HG03571 (cell line): ENCODE data around the gene KIF4B.
"Not testable (repeated sequence)": the region's sequence is repeated elsewhere in the genome, so short reads cannot be mapped to it uniquely, and the experiment has no call there.

Experiments used
- ATAC-seq: cut with Tn5 transposase; IDR thresholded peaks from one replicate; pipeline ENCODE4 v1.9.1; 2021; ENCODE audit not compliant: unreplicated experiment

The KIF4B gene

DNA sequence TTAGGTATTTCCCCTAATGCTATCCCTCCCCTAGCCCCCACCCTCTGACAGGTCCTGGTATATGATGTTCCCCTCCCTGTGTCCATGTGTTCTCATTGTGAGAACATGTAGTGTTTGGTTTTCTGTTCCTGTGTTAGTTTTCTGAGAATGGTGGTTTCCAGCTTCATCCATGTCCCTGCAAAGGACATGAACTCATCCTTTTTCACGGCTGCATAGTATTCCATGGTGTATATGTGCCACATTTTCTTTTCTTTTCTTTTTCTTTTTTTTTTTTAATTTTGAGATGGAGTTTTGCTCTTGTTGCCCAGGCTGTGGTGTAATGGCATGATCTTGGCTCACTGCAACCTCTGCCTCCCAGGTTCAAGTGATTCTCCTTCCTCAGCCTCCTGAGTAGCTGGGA lies 7.3 kb upstream of the KIF4B start:
- not testable (repeated sequence) for ATAC-seq

DNA sequence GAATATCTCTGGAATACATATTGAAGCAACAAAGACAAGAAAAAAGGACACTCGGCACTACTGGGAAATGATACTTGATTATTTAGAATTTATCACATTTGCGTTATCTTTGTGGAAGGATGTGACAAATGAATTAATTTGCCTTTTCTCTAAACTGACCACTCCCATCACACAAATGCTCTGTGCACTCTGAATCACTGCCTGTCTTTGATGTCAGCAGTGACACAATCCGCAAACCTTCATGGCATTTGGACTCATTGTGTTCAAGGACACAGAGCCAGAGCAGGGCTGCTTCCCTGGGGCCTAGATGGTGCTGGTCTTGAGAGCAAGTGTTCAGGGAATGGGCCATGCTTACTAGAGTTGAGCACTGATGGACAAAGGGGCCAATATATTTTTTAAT lies 4.9 kb upstream of the KIF4B start:
- no peak for ATAC-seq

DNA sequence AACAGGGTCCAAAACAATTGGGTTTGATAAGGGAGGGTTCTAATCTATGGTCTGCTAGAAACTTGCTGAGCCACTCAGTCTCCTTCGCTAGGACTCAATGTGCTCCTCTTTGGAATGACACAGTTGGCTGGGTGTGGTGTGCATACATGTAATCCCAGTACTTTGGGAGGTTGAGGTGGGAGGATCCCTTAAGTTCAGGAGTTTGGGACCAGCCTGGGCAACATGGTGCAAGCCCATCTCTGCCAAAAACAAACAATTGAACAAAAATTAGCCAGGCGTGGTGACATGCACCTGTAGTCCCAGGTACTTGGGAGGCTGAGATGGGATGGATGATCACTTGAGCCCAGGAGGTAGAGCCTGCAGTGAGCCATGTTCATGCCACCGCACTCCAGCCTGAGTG lies 2.7 kb upstream of the KIF4B start:
- no peak for ATAC-seq

DNA sequence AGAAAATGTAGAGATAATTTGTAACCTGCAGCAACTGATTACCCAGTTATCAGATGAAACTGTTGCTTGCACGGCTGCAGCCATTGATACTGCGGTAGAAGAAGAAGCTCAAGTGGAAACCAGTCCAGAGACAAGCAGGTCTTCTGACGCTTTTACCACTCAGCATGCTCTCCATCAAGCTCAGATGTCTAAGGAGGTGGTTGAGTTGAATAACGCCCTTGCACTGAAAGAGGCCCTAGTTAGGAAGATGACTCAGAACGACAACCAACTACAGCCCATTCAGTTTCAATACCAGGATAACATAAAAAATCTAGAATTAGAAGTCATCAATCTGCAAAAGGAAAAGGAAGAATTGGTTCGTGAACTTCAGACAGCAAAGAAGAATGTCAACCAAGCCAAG lies 1.7 kb downstream of the KIF4B start:
- no peak for ATAC-seq

- peak; percentile 92 for ATAC-seq
Measured at GRCh38 chr5:155017610-155018009, 4.1 kb downstream of the KIF4B start.

DNA sequence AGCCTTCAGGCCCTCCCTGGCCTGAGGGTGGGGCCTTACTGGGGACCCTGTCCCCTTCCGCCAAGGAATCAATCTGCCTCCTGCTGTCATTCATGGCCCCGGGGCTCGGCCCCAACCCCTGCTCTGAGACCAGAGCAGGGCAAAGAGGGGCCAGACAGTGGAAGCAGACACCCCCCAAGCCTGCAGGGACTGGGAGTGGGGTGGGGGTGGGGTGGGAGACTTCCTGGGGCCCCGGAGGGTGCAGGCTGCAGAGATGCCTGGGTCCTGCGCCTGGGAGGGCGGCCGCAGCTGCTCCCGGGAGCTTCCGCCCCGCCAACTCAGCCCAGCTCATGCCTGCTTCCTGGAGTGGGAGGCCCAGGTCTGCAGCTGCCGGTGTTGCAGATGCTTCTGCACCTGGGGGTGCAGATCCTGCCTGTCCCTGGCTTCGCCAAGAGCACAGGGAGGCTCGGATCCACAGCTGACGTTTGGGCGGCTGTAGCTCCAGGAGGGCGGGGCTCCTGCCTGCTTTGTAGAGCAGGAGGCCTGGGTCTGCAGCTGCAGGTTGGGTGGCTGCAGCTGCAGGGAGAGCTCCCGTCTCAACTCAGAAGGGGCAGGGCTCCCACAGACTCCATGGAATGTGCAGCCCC lies 6.2 kb downstream of the KIF4B start:
- no peak for ATAC-seq

GRCh38 chr5:155021842-155022241 lies 8.3 kb downstream of the KIF4B start:
- ATAC-seq, result no peak

DNA sequence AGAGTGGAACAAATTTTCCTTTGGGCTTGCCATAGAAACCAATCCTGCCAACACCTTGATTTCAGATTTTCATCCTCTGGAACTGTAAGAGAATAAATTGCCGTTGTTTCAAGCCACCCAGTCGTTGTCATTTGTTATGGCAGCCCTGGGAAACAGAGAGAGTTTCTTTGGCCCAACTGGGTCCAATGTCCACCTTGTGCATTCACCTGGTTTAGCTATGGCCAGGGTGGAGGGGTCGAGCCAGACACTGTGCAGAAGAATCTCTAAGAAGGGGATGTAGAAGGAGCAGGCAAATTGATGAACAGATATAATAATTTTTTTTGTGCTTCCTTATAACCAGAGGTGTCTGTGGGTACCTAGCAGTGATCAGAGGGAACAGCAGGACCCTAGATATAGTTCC lies 9.8 kb downstream of the KIF4B start:
- no peak for ATAC-seq

GRCh38 chr5:155024015-155024414 lies 10.5 kb downstream of the KIF4B start:
- ATAC-seq, result no peak

DNA sequence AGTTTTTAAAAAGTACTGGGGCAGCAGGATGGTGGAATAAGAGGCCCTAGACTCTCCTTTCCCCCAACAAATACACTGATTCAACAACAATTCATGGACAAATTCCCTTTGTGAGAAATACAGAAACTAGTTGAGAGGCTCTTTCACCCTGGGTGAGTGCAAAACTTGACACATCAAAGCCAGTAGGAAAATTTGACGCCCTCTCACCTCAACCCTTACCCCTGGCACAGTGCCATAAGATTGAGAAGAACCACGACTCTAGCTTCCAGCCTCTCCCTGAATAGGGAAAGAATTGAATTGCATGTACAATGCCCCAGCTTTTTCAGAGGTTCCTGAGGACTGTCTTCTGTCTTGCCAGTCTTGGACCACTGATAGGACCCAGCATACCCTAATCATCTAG lies 12.3 kb downstream of the KIF4B start:
- no peak for ATAC-seq

GRCh38 chr5:155027993-155028629 lies 14.6 kb downstream of the KIF4B start:
- ATAC-seq, result no peak

DNA sequence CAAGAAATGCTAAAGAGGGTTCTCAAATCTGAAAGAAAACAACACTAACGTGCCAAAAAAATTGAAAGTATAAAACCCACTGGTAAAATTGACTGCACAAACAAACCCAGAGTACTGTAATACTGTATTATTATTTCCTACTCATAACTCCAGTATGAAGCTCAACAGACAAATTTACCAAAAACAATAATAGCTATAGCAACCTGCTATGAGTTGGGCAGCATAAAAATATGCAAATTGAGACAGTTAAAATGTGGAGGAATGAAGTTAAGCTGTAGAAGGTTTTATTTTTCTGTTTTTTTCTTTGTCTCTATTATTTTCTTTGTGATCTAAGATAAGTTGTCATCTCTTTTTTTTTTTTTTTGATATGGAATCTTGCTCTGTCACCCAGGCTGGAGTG lies 15.7 kb downstream of the KIF4B start:
- ATAC-seq, result no peak

DNA sequence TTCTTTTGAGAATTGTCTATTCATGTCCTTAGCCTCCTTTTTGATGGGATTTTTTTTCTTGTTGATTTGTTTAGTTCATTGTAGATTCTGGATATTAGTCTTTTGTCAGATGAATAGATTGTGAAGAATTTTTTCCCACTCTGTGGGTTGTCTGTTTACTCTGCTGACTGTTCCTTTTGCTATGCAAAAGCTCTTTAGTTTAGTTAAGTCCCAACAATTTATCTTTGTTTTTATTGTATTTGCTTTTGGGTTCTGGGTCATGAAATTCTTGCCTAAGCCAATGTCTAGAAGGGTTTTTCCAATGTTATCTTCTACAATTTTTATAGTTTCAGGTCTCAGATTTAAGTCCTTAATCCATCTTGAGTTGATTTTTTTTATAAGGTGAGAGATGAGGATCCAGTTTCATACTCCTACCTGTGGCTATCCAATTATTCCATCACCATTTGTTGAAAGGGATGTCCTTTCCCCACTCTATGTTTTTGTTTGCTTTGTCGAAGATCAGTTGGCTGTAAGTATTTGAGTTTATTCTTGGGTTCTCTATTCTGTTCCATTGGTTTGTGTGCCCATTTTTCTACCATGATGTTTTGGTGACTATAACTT lies 20.7 kb downstream of the KIF4B start:
- ATAC-seq, result not testable (repeated sequence)

- not testable (repeated sequence) for ATAC-seq
Measured at GRCh38 chr5:155035087-155035486, 21.5 kb downstream of the KIF4B start.

- ATAC-seq, result no peak
Measured at GRCh38 chr5:155040984-155041653, 27.6 kb downstream of the KIF4B start.

- ATAC-seq, result no peak
Measured at GRCh38 chr5:155044591-155044990, 31.0 kb downstream of the KIF4B start.

GRCh38 chr5:155046591-155046990 lies 33.0 kb downstream of the KIF4B start:
- ATAC-seq, result no peak

GRCh38 chr5:155047818-155048217 lies 34.3 kb downstream of the KIF4B start:
- no peak for ATAC-seq

- ATAC-seq, result no peak
Measured at GRCh38 chr5:155049569-155050383, 36.2 kb downstream of the KIF4B start.

DNA sequence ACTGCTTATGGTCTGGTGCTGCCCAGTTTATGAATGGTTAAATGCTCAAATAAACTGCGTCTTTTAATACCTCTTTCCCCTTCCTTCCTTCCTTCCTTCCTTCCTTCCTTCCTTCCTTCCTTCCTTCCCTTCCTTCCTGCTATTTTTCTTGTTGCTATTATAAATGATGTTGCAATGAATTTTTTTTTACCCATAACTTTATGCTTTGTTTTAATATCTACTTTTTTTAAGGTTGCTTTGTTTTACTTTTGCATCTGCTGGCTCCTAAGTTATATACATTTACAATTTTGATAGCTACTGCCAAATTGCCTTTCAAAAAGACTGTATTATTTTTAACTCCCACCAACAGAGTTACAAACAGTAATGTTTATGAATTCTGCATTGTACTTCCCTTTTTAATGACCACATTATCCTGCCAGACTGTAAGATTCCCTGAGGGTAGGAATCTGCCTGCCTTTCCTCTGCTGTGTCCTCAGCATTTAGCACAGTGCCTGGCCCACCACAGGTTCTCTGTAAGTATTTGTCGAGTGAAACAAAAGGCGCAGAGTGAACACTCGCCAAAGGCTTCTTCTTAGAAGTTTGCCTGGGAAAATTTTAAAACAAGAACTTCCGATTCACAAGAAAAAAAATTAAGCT lies 36.9 kb downstream of the KIF4B start:
- ATAC-seq, result no peak

- no peak for ATAC-seq
Measured at GRCh38 chr5:155052532-155052931, 39.0 kb downstream of the KIF4B start.
